DOHH2 (cell line): ENCODE results near the gene IQGAP1.

ENCODE experiments used
- H3F3A ChIP-seq: fragments of 200-600 bp; sonication (generic), shearing (Covaris generic); 2 replicates; pipeline ENCODE4 v1.6.0; 2016; ENCODE audit warnings: antibody characterized with exemption, mild to moderate bottlenecking; ENCODE audit not compliant: control insufficient read depth, insufficient read depth
- H3K27ac ChIP-seq: fragments of 200-600 bp; sonication (generic); 2 replicates; pipeline ENCODE4 v1.5.1; 2014; ENCODE audit warnings: low read depth, mild to moderate bottlenecking, low read length, moderate library complexity
- H3K27me3 ChIP-seq: fragments of 200-600 bp; sonication (generic); 2 replicates; pipeline ENCODE4 v1.6.1; 2014; ENCODE audit warnings: mild to moderate bottlenecking, low read length, mixed read lengths; ENCODE audit not compliant: control insufficient read depth
- H3K36me3 ChIP-seq: fragments of 200-600 bp; sonication (generic); 2 replicates; pipeline ENCODE4 v1.6.1; 2014; ENCODE audit warnings: mild to moderate bottlenecking, low read length, moderate library complexity, mixed read lengths; ENCODE audit not compliant: control insufficient read depth
- H3K4me1 ChIP-seq: fragments of 200-600 bp; sonication (generic); 2 replicates; pipeline ENCODE4 v1.6.1; 2014; ENCODE audit warnings: mild to moderate bottlenecking, low read length, mixed read lengths; ENCODE audit not compliant: control insufficient read depth
- H3K4me2 ChIP-seq: fragments of 200-600 bp; sonication (generic); 2 replicates; pipeline ENCODE4 v1.6.0; 2014; ENCODE audit warnings: mild to moderate bottlenecking, low read length, moderate library complexity
- H3K4me3 ChIP-seq: fragments of 200-600 bp; sonication (generic); 2 replicates; pipeline ENCODE4 v1.5.1; 2014; ENCODE audit warnings: mild to moderate bottlenecking, low read length, mixed read lengths
- H3K79me2 ChIP-seq: fragments of 200-600 bp; sonication (generic); 2 replicates; pipeline ENCODE4 v1.6.1; 2014; ENCODE audit warnings: mild to moderate bottlenecking, low read length, mixed read lengths; ENCODE audit not compliant: control insufficient read depth
- H3K9me2 ChIP-seq: fragments of 200-600 bp; sonication (generic); replicated peaks from 2 replicates; pipeline ENCODE4 v1.6.1; 2014; ENCODE audit warnings: mild to moderate bottlenecking, low read length, mixed read lengths; ENCODE audit not compliant: control insufficient read depth
- H3K9me3 ChIP-seq: fragments of 200-600 bp; sonication (generic); 2 replicates; pipeline ENCODE4 v1.6.1; 2014; ENCODE audit warnings: antibody characterized with exemption, low read length, mixed read lengths; ENCODE audit not compliant: control insufficient read depth, insufficient read depth
- H4K20me1 ChIP-seq: fragments of 200-600 bp; sonication (generic); 2 replicates; pipeline ENCODE4 v1.6.0; 2014; ENCODE audit warnings: low read depth, mild to moderate bottlenecking, antibody characterized with exemption, low read length, moderate library complexity; ENCODE audit not compliant: control insufficient read depth, insufficient read depth
- EZH2phosphoT487 ChIP-seq: fragments of 200-600 bp; sonication (generic); IDR thresholded peaks from 2 replicates; pipeline ENCODE4 v1.6.1; 2017; ENCODE audit warnings: borderline replicate concordance, mild to moderate bottlenecking, antibody characterized with exemption, low read length, moderate library complexity, mixed read lengths
- TF ChIP-seq, protein P1 (sequence below): fragments of 200-600 bp; sonication (generic); IDR thresholded peaks from one replicate; pipeline ENCODE4 v1.5.1; 2014; ENCODE audit warnings: antibody characterized with exemption, mild to moderate bottlenecking, low read depth, low read length; ENCODE audit not compliant: poor library complexity, severe bottlenecking

Gene IQGAP1

DNA sequence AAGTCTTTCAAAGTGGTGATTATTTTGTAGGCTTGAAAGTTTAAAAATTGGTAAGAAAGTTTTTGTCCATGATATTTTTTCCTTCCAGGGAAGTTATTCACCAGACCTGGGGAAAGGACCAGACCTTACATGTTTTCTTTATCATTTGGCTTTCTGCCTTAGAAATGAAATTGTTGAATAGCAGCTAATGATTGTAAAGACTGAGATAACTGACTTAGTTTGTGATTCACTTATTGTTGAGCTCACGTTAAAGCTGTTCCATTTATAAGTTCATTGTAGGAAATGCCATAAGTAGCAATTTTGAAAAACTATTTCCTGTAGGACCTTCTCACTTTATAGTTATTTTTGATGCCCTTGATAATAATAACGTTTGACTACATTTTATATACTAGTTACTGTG, 51.9 kb downstream of the IQGAP1 start:
- Histone ChIP-seq H3K4me1 (peaks cover 10% of the 10 kb centered on the region), H3K4me3 (no peak overlapping the region), H3K9me3 (no peaks in the 10 kb centered on the region), H4K20me1 (no peaks in the 10 kb centered on the region), H3K4me2 (no peak overlapping the region), H3K27ac (no peak overlapping the region), H3K27me3 (no peaks in the 10 kb centered on the region), H3F3A (no peaks in the 10 kb centered on the region), H3K79me2 (no peaks in the 10 kb centered on the region; the same call in 1 of the 2 replicates), H3K9me2 (no peaks in the 10 kb centered on the region), H3K36me3 (peaks cover 72% of the 10 kb centered on the region)
- no peak for TF ChIP-seq EZH2phosphoT487
- TF ChIP-seq, protein P1, sequence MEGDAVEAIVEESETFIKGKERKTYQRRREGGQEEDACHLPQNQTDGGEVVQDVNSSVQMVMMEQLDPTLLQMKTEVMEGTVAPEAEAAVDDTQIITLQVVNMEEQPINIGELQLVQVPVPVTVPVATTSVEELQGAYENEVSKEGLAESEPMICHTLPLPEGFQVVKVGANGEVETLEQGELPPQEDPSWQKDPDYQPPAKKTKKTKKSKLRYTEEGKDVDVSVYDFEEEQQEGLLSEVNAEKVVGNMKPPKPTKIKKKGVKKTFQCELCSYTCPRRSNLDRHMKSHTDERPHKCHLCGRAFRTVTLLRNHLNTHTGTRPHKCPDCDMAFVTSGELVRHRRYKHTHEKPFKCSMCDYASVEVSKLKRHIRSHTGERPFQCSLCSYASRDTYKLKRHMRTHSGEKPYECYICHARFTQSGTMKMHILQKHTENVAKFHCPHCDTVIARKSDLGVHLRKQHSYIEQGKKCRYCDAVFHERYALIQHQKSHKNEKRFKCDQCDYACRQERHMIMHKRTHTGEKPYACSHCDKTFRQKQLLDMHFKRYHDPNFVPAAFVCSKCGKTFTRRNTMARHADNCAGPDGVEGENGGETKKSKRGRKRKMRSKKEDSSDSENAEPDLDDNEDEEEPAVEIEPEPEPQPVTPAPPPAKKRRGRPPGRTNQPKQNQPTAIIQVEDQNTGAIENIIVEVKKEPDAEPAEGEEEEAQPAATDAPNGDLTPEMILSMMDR: no peak

GRCh38 chr15:90441027-90441426, 53.0 kb downstream of the IQGAP1 start:
- no peaks in the 10 kb centered on the region for H3F3A ChIP-seq
- H3K9me2 ChIP-seq: no peaks in the 10 kb centered on the region
- no peaks in the 10 kb centered on the region for H4K20me1 ChIP-seq
- peaks cover 7% of the 10 kb centered on the region for H3K4me1 ChIP-seq
- H3K79me2 ChIP-seq: no peaks in the 10 kb centered on the region
- H3K27me3 ChIP-seq: no peaks in the 10 kb centered on the region
- no peaks in the 10 kb centered on the region for H3K9me3 ChIP-seq
- H3K4me3 ChIP-seq: no peak overlapping the region
- no peak overlapping the region for H3K4me2 ChIP-seq
- H3K27ac ChIP-seq: no peak overlapping the region
- no peak for TF ChIP-seq EZH2phosphoT487
- TF ChIP-seq, protein P1: no peak
- peaks cover 71% of the 10 kb centered on the region for H3K36me3 ChIP-seq

- no peak for TF ChIP-seq EZH2phosphoT487
- TF ChIP-seq, protein P1: no peak
- H3K36me3 ChIP-seq: peaks cover 62% of the 10 kb centered on the region
Measured at GRCh38 chr15:90442423-90442822, 54.4 kb downstream of the IQGAP1 start.

More at GRCh38 chr15:90442423-90442822, 54.4 kb downstream of the IQGAP1 start:
- Histone ChIP-seq H3K4me1 (no peaks in the 10 kb centered on the region), H3K9me2 (no peaks in the 10 kb centered on the region), H3K79me2 (no peaks in the 10 kb centered on the region), H4K20me1 (no peaks in the 10 kb centered on the region), H3K27me3 (no peaks in the 10 kb centered on the region), H3K4me2 (no peak overlapping the region), H3K4me3 (no peak overlapping the region), H3F3A (no peaks in the 10 kb centered on the region), H3K9me3 (no peaks in the 10 kb centered on the region), H3K27ac (no peak overlapping the region)
